H1 (cell line): ENCODE measurements around the gene CUX1. TPM values are rescaled to one million over a fixed set of nuclear protein-coding genes. Genes with fewer than 3 reads are reported as not detected.

Source experiments
- CTCF ChIA-PET: fragments of 300-600 bp; sonication (Branson Sonifier 250); formaldehyde crosslinking; loops from one replicate; lab custom pipeline; 2021; ENCODE audit not compliant: partially characterized antibody; lab: Charles Lee
- POLR2A ChIA-PET: fragments of 300-600 bp; sonication (Branson Sonifier 250); formaldehyde crosslinking; loops from one replicate; lab custom pipeline; 2021; ENCODE audit warnings: inconsistent platforms; ENCODE audit not compliant: partially characterized antibody; lab: Charles Lee
- DNase-seq, 2 experiments: peaks; one replicate each; pipeline versions ENCODE4 v3.0.0 to v3.0.0-alpha.2; 2010 to 2022; ENCODE audit warnings: low spot score in 2 of 2, low read depth in 1 of 2, mixed read lengths in 1 of 2
- FAIRE-seq: peaks from 2 replicates; lab custom pipeline; 2011; peaks lifted over from hg19 to GRCh38; lab: Jason Lieb, UNC
- H2AFZ ChIP-seq: 2 replicates; pipeline ENCODE4 v1.8.1; 2012; ENCODE audit warnings: low read length, inconsistent platforms
- H2AK5ac ChIP-seq: 2 replicates; pipeline ENCODE4 v1.6.1; 2013; ENCODE audit warnings: low read depth, low read length
- H2BK120ac ChIP-seq: replicated peaks from 2 replicates; pipeline ENCODE3; 2013; ENCODE audit warnings: low read depth, low read length, inconsistent platforms
- H2BK12ac ChIP-seq: 2 replicates; pipeline ENCODE4 v1.6.1; 2013; ENCODE audit warnings: low read depth, low read length
- H2BK15ac ChIP-seq: 2 replicates; pipeline ENCODE4 v1.6.1; 2013; ENCODE audit warnings: low read length
- H2BK20ac ChIP-seq: 2 replicates; pipeline ENCODE4 v1.6.1; 2013; ENCODE audit warnings: low read length
- H2BK5ac ChIP-seq: 2 replicates; pipeline ENCODE4 v1.6.1; 2013; ENCODE audit warnings: low read depth, low read length
- H3K14ac ChIP-seq: 2 replicates; pipeline ENCODE4 v1.6.1; 2013; ENCODE audit warnings: inconsistent platforms; ENCODE audit not compliant: insufficient read length
- H3K18ac ChIP-seq: 2 replicates; pipeline ENCODE4 v1.6.1; 2013; ENCODE audit warnings: low read length; ENCODE audit errors: extremely low read depth
- H3K23ac ChIP-seq: 2 replicates; pipeline ENCODE4 v1.6.1; 2013; ENCODE audit warnings: inconsistent platforms; ENCODE audit not compliant: insufficient read length
- H3K23me2 ChIP-seq: 2 replicates; pipeline ENCODE4 v1.6.1; 2013; ENCODE audit warnings: low read depth, low read length
- H3K27ac ChIP-seq: 2 replicates; pipeline ENCODE4 v1.6.1; 2011; ENCODE audit warnings: low read depth, low read length, inconsistent platforms
- H3K27me3 ChIP-seq, 4 experiments: replicated peaks in 1 of 4; 1 replicate in 1 of 4; 2 replicates in 3 of 4; pipeline versions ENCODE4 v1.6.1 to v1.8.1; 2011 to 2013; ENCODE audit warnings: low read length in 3 of 4, mild to moderate bottlenecking in 3 of 4, inconsistent platforms in 2 of 4, mixed read lengths in 2 of 4, moderate library complexity in 1 of 4; ENCODE audit not compliant: control insufficient read depth in 3 of 4, insufficient read depth in 3 of 4; ENCODE audit errors: extremely low read depth in 1 of 4
- H3K36me3 ChIP-seq, 4 experiments: 2 replicates each; pipeline versions ENCODE4 v1.6.1 to v1.8.1; 2011 to 2013; ENCODE audit warnings: mild to moderate bottlenecking in 4 of 4, low read length in 3 of 4, moderate library complexity in 2 of 4, control low read depth in 1 of 4, inconsistent platforms in 1 of 4; ENCODE audit not compliant: insufficient read depth in 4 of 4, control insufficient read depth in 2 of 4
- H3K4ac ChIP-seq: replicated peaks from 2 replicates; pipeline ENCODE3; 2013; ENCODE audit warnings: low read length, low read depth, mixed read lengths, inconsistent platforms; ENCODE audit not compliant: insufficient read length
- H3K4me1 ChIP-seq, 4 experiments: replicated peaks in 1 of 4; 1 replicate in 1 of 4; 2 replicates in 3 of 4; pipeline versions ENCODE4 v1.6.1 to v1.8.1; 2011 to 2013; ENCODE audit warnings: low read length in 3 of 4, inconsistent platforms in 2 of 4, mixed read lengths in 1 of 4; ENCODE audit not compliant: insufficient read depth in 4 of 4, control insufficient read depth in 3 of 4
- H3K4me2 ChIP-seq, 2 experiments: 2 replicates each; pipeline versions ENCODE4 v1.6.1 to v1.8.1; 2011 to 2013; ENCODE audit warnings: low read depth in 2 of 2, low read length in 2 of 2, control low read depth in 1 of 2, inconsistent platforms in 1 of 2, mild to moderate bottlenecking in 1 of 2; ENCODE audit not compliant: insufficient read depth in 1 of 2
- H3K4me3 ChIP-seq, 4 experiments: fragments of 200-600, 300-600 bp in 1 of 4; sonication (generic), shearing (Covaris generic), sonication (Bioruptor Twin) in 1 of 4; 2 replicates each; pipeline versions ENCODE4 v1.5.1 to v1.8.1; 2011 to 2016; ENCODE audit warnings: low read length in 4 of 4, low read depth in 3 of 4, control low read depth in 2 of 4, inconsistent platforms in 2 of 4, mild to moderate bottlenecking in 2 of 4, mixed read lengths in 1 of 4, moderate library complexity in 1 of 4; ENCODE audit not compliant: insufficient read depth in 2 of 4; ENCODE audit errors: extremely low read depth in 1 of 4
- H3K56ac ChIP-seq: replicated peaks from 2 replicates; pipeline ENCODE3; 2013; ENCODE audit warnings: low read depth, mild to moderate bottlenecking, mixed read lengths, low read length, inconsistent platforms; ENCODE audit not compliant: insufficient read length
- H3K79me1 ChIP-seq: 2 replicates; pipeline ENCODE4 v1.6.1; 2013; ENCODE audit warnings: low read depth, low read length, control low read depth
- H3K79me2 ChIP-seq, 2 experiments: 2 replicates each; pipeline versions ENCODE4 v1.6.1 to v1.8.1; 2012 to 2013; ENCODE audit warnings: low read length in 2 of 2, mild to moderate bottlenecking in 2 of 2, inconsistent platforms in 1 of 2; ENCODE audit not compliant: insufficient read depth in 2 of 2, control insufficient read depth in 1 of 2
- H3K9ac ChIP-seq, 4 experiments: replicated peaks in 1 of 4; 1 replicate in 1 of 4; 2 replicates in 3 of 4; pipeline versions ENCODE4 v1.6.1 to v1.8.1; 2011 to 2013; ENCODE audit warnings: low read depth in 3 of 4, low read length in 3 of 4, control low read depth in 2 of 4, mild to moderate bottlenecking in 2 of 4, moderate library complexity in 2 of 4, inconsistent platforms in 1 of 4; ENCODE audit errors: extremely low read depth in 1 of 4
- H3K9me3 ChIP-seq, 2 experiments: 2 replicates each; pipeline versions ENCODE4 v1.6.1 to v1.8.1; 2012 to 2013; ENCODE audit warnings: mild to moderate bottlenecking in 2 of 2, moderate library complexity in 2 of 2, control low read depth in 1 of 2, inconsistent platforms in 1 of 2, low read depth in 1 of 2, low read length in 1 of 2, mixed read lengths in 1 of 2; ENCODE audit not compliant: insufficient read depth in 2 of 2
- H4K20me1 ChIP-seq, 2 experiments: replicated peaks in 1 of 2; 2 replicates each; pipeline versions ENCODE3 to v1.8.1; 2011 to 2013; ENCODE audit warnings: inconsistent platforms in 2 of 2, low read length in 2 of 2, mild to moderate bottlenecking in 1 of 2; ENCODE audit not compliant: insufficient read depth in 2 of 2, control insufficient read depth in 1 of 2
- H4K5ac ChIP-seq: 2 replicates; pipeline ENCODE4 v1.6.1; 2013; ENCODE audit warnings: low read length, low read depth, mixed read lengths, inconsistent platforms; ENCODE audit not compliant: insufficient read length
- H4K8ac ChIP-seq: 2 replicates; pipeline ENCODE4 v1.8.0; 2013; ENCODE audit warnings: mild to moderate bottlenecking, moderate library complexity, low read length, inconsistent platforms; ENCODE audit not compliant: insufficient read depth; ENCODE audit errors: extremely low read depth
- H4K91ac ChIP-seq: replicated peaks from 2 replicates; pipeline ENCODE3; 2013; ENCODE audit warnings: low read length, mixed read lengths, inconsistent platforms; ENCODE audit not compliant: insufficient read length
- RNF2 ChIP-seq: fragments of 200-900, 300-1000 bp; sonication (generic); IDR thresholded peaks from 2 replicates; pipeline ENCODE4 v1.7.1; 2016; ENCODE audit warnings: borderline replicate concordance, low read depth, mild to moderate bottlenecking, antibody characterized with exemption, low read length; ENCODE audit not compliant: poor library complexity, severe bottlenecking; ENCODE audit errors: missing control alignments
- SRF ChIP-seq: IDR thresholded peaks from 2 replicates; pipeline ENCODE4 v1.6.1; 2011; ENCODE audit warnings: mild to moderate bottlenecking, low read depth, low read length, moderate library complexity
- TAF1 ChIP-seq: IDR thresholded peaks from 2 replicates; pipeline ENCODE4 v1.6.1; 2011; ENCODE audit warnings: mild to moderate bottlenecking, low read depth, low read length
- TCF12 ChIP-seq: IDR thresholded peaks from 2 replicates; pipeline ENCODE4 v1.6.1; 2011; ENCODE audit warnings: low read depth, mild to moderate bottlenecking, low read length
- TEAD4 ChIP-seq: IDR thresholded peaks from 2 replicates; pipeline ENCODE4 v1.6.1; 2012; ENCODE audit warnings: low read depth, low read length, inconsistent platforms, mixed read lengths
- WGBS, 2 experiments: shearing (Covaris generic) in 1 of 2; methylation state at CpG; one replicate each; pipeline versions ENCODE4 v1.1.6 to v1.1.7; 2013 to 2015; ENCODE audit warnings: low lambda C conversion rate in 2 of 2, mixed read lengths in 2 of 2, inconsistent platforms in 1 of 2, low coverage in 1 of 2, missing lambda C conversion rate in 1 of 2; ENCODE audit not compliant: insufficient replicate concordance in 2 of 2, insufficient coverage in 1 of 2, insufficient read length in 1 of 2; ENCODE audit errors: extremely low coverage in 1 of 2, missing lambda C conversion rate in 1 of 2; 5-methylcytosine and 5-hydroxymethylcytosine counted together
- polyA plus RNA-seq, 7 experiments: library from polyadenylated mRNA; depleted of rRNA in 3 of 7; stranded (reverse) in 5 of 7; unstranded in 2 of 7; fragments of >200 nt in 5 of 7; fragments of 200-250 nt in 2 of 7; gene quantifications; 1 replicate in 5 of 7; 2 replicates in 1 of 7; 4 replicates in 1 of 7; pipeline versions ENCODE4 v1.2.1 to v1.2.3, GENCODE V29; 2011 to 2013; ENCODE audit warnings: missing spikeins in 2 of 7, mixed read lengths in 2 of 7
- total RNA-seq: library from RNA; stranded (reverse); fragmentation: NEBNext Ultra II Directional; extraction: Animal tissue kit (Norgen Biotek cat#: 25700); gene quantifications from 2 replicates; pipeline ENCODE4 v1.2.1, GENCODE V29; 2021

The CUX1 gene
- total and polyA plus RNA-seq, 2 of the 8 experiments (the other 6 are each of a cell fraction or from before 2014, with no cell fraction given) = 21.6 to 65.9 TPM

DNA sequence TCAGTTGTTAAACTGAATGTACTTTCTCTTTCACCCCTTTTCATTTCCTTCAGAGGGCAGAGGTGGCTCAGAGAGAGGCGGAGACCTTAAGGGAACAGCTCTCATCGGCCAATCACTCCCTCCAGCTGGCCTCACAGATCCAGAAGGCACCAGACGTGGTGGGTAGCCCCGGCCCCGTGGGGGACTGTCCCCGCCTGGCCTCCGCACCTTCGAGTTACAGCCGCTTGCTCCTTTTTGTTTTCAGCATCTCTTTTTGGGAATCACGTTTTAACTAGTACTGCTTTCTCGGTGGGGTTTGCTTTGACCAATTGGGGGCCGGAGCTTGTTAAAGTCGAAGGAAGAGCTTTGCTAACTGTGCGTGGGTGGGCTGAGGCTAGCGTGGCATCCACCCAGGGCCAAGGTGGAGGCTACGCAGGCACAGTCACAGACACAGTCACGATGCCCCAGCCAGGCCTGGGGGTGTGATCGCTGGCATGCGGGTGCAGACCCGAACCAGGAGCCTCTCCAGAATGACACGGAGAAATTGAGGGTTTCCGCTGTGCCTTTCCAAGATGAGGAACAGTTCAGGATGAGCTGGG lies 353.1 kb downstream of the CUX1 start:
- Histone ChIP-seq H3K9ac (no peak overlapping the region), H3K36me3 (peaks cover 0 to 2% (median 0%) of the 10 kb centered on the region in 4 experiments; a peak in 2 of 8 replicates), H4K91ac (peak overlapping the region; percentile 60), H3K4me3 (no peak overlapping the region), H3K23me2 (no peaks in the 10 kb centered on the region), H3K79me1 (no peaks in the 10 kb centered on the region), H2BK15ac (no peak overlapping the region), H4K8ac (no peak overlapping the region; the same call in 1 of the 2 replicates), H2BK12ac (no peak overlapping the region), H3K14ac (no peak overlapping the region), H2AFZ (no peak overlapping the region), H3K4ac (no peak overlapping the region), H3K27ac (no peak overlapping the region), H3K23ac (no peak overlapping the region), H3K79me2 (no peaks in the 10 kb centered on the region), H3K18ac (no peak overlapping the region), H2BK120ac (no peak overlapping the region), H3K4me1 (peaks cover 0 to 4% (median 0%) of the 10 kb centered on the region in 4 experiments; a peak in 2 of 7 replicates), H2BK5ac (0 out of 2 replicates have a peak overlapping the region, but pooled peaks have one; percentile 44), H3K27me3 (no peaks in the 10 kb centered on the region), H2BK20ac (no peak overlapping the region), H4K5ac (no peak overlapping the region), H4K20me1 (peaks cover 1 to 2% of the 10 kb centered on the region in 2 experiments), H3K4me2 (no peak overlapping the region), H3K56ac (no peak overlapping the region), H3K9me3 (no peaks in the 10 kb centered on the region), H2AK5ac (no peak overlapping the region)
- ChIA-PET POLR2A (interaction anchor here (0.6 to 1.6 kb wide), 3 partner anchors 18 to 231 kb away, joined by 3 to 5 read pairs (median 3); no protein-coding TSS in a partner anchor), CTCF (interaction anchor here (1.4 kb wide), 1 partner anchor 9 kb away, joined by 3 read pairs; no protein-coding TSS in a partner anchor)
- DNase-seq (no peak), FAIRE-seq (peak; percentile 68)
- TF ChIP-seq TAF1 (no peak), SRF (no peak), TCF12 (no peak), RNF2 (no peak), TEAD4 (no peak)
- 89% methylated on average over 21 of the region's 22 CpGs; no CpG with 5 or more reads in 1 of the 2 experiments for WGBS, 2 experiments
